PC-9 (cell line): ENCODE measurements around the gene CHD8. TPM values are rescaled to one million over a fixed set of nuclear protein-coding genes. Genes with fewer than 3 reads are reported as not detected.

Source experiments
- BruUV-seq: library from RNA; stranded (reverse); fragments of 400-500 nt; replicated peaks from 2 replicates; lab custom pipeline; 2021; lab: Mats Ljungman, UMichigan
- CTCF ChIA-PET: fragments of 300-600 bp; sonication (Branson Sonifier 250); formaldehyde crosslinking; loops from one replicate; lab custom pipeline; 2022; ENCODE audit warnings: antibody characterized with exemption; lab: Charles Lee
- POLR2A ChIA-PET: fragments of 300-600 bp; sonication (Branson Sonifier 250); formaldehyde crosslinking; loops from one replicate; lab custom pipeline; 2022; ENCODE audit warnings: antibody characterized with exemption; ENCODE audit not compliant: unreplicated experiment; lab: Charles Lee
- DNase-seq, 2 experiments: peaks; one replicate each; pipeline versions ENCODE4 v3.0.0 to v3.0.0-alpha.2; 2015 to 2022; ENCODE audit warnings: mixed read lengths in 1 of 2
- H2AFZ ChIP-seq: fragments of 200-600 bp; sonication (generic); 2 replicates; pipeline ENCODE4 v1.8.1; 2017; ENCODE audit warnings: antibody characterized with exemption
- H3F3A ChIP-seq: fragments of 200-600 bp; sonication (generic); 2 replicates; pipeline ENCODE4 v1.8.1; 2017; ENCODE audit warnings: antibody characterized with exemption, mild to moderate bottlenecking, low read depth; ENCODE audit not compliant: insufficient read depth
- H3K27ac ChIP-seq: fragments of 200-600 bp; sonication (generic); 2 replicates; pipeline ENCODE4 v1.6.1; 2016; ENCODE audit warnings: mixed run types
- H3K27me3 ChIP-seq: fragments of 200-600 bp; sonication (generic); 2 replicates; pipeline ENCODE4 v1.6.1; 2016; ENCODE audit warnings: low read depth, mixed run types; ENCODE audit not compliant: insufficient read depth
- H3K36me3 ChIP-seq: fragments of 200-600 bp; sonication (generic); 2 replicates; pipeline ENCODE4 v1.6.1; 2016; ENCODE audit warnings: low read depth, mixed run types
- H3K4me1 ChIP-seq: fragments of 200-600 bp; sonication (generic); replicated peaks from 2 replicates; pipeline ENCODE4 v1.6.1; 2016; ENCODE audit warnings: mixed run types; ENCODE audit not compliant: insufficient read depth
- H3K4me2 ChIP-seq: fragments of 200-600 bp; sonication (generic); 2 replicates; pipeline ENCODE4 v1.6.1; 2017; ENCODE audit warnings: mixed run types
- H3K4me3 ChIP-seq: fragments of 200-600 bp; sonication (generic); 2 replicates; pipeline ENCODE4 v1.6.1; 2016; ENCODE audit warnings: mixed run types
- H3K79me2 ChIP-seq: fragments of 200-600 bp; sonication (generic); 2 replicates; pipeline ENCODE4 v1.6.1; 2017; ENCODE audit warnings: low read depth, mixed run types
- H3K9me2 ChIP-seq: fragments of 200-600 bp; sonication (generic); 2 replicates; pipeline ENCODE4 v1.8.1; 2017; ENCODE audit warnings: mild to moderate bottlenecking; ENCODE audit not compliant: insufficient read depth
- H3K9me3 ChIP-seq: fragments of 200-600 bp; sonication (generic); 2 replicates; pipeline ENCODE4 v1.8.1; 2016; ENCODE audit warnings: low read depth; ENCODE audit not compliant: insufficient read depth
- H4K20me1 ChIP-seq: fragments of 200-600 bp; sonication (generic); 2 replicates; pipeline ENCODE4 v1.8.1; 2017; ENCODE audit not compliant: insufficient read depth
- EZH2 ChIP-seq: fragments of 200-600 bp; sonication (generic); IDR thresholded peaks from 2 replicates; pipeline ENCODE4 v1.8.0; 2017; ENCODE audit warnings: antibody characterized with exemption, low read depth
- intact Hi-C: fragments of 100-400 bp; cut with micrococcal nuclease; formaldehyde crosslinking; loops from one replicate; pipeline ENCODE4 v1.10.0; 2022; ENCODE audit not compliant: unreplicated experiment
- total RNA-seq: library from RNA; stranded (reverse); gene quantifications from 2 replicates; pipeline ENCODE4 v1.2.3, GENCODE V29; 2021
- TF ChIP-seq, protein P1 (sequence below): fragments of 200-600 bp; sonication (generic); conservative IDR thresholded peaks from 2 replicates; pipeline ENCODE4 v1.6.1; 2017; ENCODE audit warnings: mixed run types, antibody characterized with exemption, mild to moderate bottlenecking, moderate library complexity

CHD8 gene
- total RNA-seq, 1 experiment from 2014 or later = 57.3 TPM

DNA sequence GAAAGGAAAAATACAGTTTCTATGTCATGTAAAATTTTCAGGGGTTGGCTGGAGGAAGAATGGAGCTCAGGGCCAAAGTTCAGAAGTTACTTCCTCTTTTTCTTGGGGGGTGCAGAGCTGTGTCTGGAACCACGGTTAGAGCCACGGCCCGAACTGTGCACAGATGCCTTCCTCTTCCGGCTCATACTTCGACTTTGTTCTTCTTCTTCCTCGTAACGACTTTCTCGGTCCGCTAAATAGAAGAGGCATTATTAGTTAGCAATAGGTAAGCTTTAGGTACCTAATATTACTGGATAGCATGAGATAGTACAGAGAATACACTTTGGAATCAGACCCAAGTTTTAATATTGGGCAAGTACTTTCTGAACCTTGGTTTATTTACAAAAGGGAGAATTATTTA lies 103.3 kb downstream of the CHD8 start:
- no peaks in the 10 kb centered on the region for H3K9me3 ChIP-seq
- no peak overlapping the region for H2AFZ ChIP-seq
- H3K36me3 ChIP-seq = peaks cover 6% of the 10 kb centered on the region; the same call in 1 of the 2 replicates
- ChIA-PET CTCF (no interaction called here), POLR2A (no interaction called here)
- no peaks in the 10 kb centered on the region for H3K4me1 ChIP-seq
- H3F3A ChIP-seq = peaks cover 4% of the 10 kb centered on the region; the same call in 1 of the 2 replicates
- H3K79me2 ChIP-seq = no peaks in the 10 kb centered on the region
- H3K4me3 ChIP-seq = no peak overlapping the region
- no peak for DNase-seq
- intact Hi-C loops = no loop called here
- H3K9me2 ChIP-seq = no peaks in the 10 kb centered on the region
- H4K20me1 ChIP-seq = no peaks in the 10 kb centered on the region
- H3K27ac ChIP-seq = no peak overlapping the region
- TSS peak; percentile 7 for BruUV-seq
- no peaks in the 10 kb centered on the region for H3K27me3 ChIP-seq
- TF ChIP-seq, protein P1, sequence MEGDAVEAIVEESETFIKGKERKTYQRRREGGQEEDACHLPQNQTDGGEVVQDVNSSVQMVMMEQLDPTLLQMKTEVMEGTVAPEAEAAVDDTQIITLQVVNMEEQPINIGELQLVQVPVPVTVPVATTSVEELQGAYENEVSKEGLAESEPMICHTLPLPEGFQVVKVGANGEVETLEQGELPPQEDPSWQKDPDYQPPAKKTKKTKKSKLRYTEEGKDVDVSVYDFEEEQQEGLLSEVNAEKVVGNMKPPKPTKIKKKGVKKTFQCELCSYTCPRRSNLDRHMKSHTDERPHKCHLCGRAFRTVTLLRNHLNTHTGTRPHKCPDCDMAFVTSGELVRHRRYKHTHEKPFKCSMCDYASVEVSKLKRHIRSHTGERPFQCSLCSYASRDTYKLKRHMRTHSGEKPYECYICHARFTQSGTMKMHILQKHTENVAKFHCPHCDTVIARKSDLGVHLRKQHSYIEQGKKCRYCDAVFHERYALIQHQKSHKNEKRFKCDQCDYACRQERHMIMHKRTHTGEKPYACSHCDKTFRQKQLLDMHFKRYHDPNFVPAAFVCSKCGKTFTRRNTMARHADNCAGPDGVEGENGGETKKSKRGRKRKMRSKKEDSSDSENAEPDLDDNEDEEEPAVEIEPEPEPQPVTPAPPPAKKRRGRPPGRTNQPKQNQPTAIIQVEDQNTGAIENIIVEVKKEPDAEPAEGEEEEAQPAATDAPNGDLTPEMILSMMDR = no peak
- no peak for TF ChIP-seq EZH2
- no peak overlapping the region for H3K4me2 ChIP-seq

DNA sequence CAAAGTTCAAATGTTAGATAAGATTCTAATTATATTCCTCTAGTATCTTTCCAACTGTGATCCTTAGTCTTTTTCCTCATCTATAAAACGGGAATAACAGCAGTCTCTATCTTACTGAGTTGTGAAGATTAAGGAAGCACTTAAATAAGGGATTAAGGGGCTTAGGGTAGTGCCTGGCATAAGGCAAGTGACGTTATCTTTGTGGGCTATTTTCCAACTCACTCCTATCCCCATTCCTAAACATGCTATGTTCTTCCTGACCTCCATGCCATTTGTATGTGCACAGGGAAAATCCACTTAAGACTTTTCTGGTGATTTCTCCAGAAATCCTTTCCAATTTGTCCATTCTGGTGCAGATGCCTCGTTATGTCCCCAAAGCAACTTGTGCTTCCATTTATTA lies 105.4 kb downstream of the CHD8 start:
- TF ChIP-seq, protein P1 = no peak
- no peak for TF ChIP-seq EZH2
- H3K9me2 ChIP-seq = no peaks in the 10 kb centered on the region
- ChIA-PET CTCF (no interaction called here), POLR2A (no interaction called here)
- H3K4me2 ChIP-seq = no peak overlapping the region
- intact Hi-C loops = no loop called here
- no peaks in the 10 kb centered on the region for H3K4me1 ChIP-seq
- H3K79me2 ChIP-seq = no peaks in the 10 kb centered on the region
- H3K27ac ChIP-seq = no peak overlapping the region
- no peaks in the 10 kb centered on the region for H4K20me1 ChIP-seq
- BruUV-seq = no TSS peak
- no peak overlapping the region for H3K4me3 ChIP-seq
- 0 out of 2 replicates have a peak, but pooled peaks cover 6% of the 10 kb centered on the region for H3K36me3 ChIP-seq
- no peak for DNase-seq
- H3F3A ChIP-seq = peaks cover 4% of the 10 kb centered on the region; the same call in 1 of the 2 replicates
- H3K9me3 ChIP-seq = no peaks in the 10 kb centered on the region
- H2AFZ ChIP-seq = no peak overlapping the region
- no peaks in the 10 kb centered on the region for H3K27me3 ChIP-seq

DNA sequence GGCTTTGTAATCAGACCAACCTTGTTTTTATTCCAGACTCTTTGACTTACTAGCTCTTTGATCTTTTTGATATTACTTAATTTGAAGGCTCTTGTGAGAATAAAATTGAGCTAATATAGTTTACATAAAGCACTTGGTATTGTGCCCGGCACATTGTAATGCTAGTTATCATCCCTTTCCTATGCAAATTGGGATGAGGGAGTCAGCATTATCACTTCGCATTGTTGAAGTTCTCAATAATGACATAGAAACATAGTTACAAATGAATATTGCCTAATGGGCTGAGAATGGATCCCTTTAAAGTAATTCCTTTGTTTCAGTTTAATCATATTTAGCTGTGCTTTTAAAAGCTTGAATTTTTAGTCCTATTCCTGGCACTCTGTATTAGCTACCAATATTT lies 108.7 kb downstream of the CHD8 start:
- no peak overlapping the region for H3K4me2 ChIP-seq
- no peak for DNase-seq
- no peaks in the 10 kb centered on the region for H3K79me2 ChIP-seq
- no peaks in the 10 kb centered on the region for H3K9me3 ChIP-seq
- CTCF ChIA-PET = no interaction called here
- no peaks in the 10 kb centered on the region for H4K20me1 ChIP-seq
- no peak overlapping the region for H2AFZ ChIP-seq
- intact Hi-C loops = no loop called here
- H3K27ac ChIP-seq = no peak overlapping the region
- no peaks in the 10 kb centered on the region for H3K27me3 ChIP-seq
- no peak overlapping the region for H3K4me3 ChIP-seq
- no peaks in the 10 kb centered on the region for H3K4me1 ChIP-seq
- POLR2A ChIA-PET = interaction anchor here (0.7 kb wide), 1 partner anchor 91 kb away, joined by 5 read pairs; no protein-coding TSS in a partner anchor
- H3F3A ChIP-seq = peaks cover 4% of the 10 kb centered on the region; the same call in 1 of the 2 replicates
- H3K9me2 ChIP-seq = no peaks in the 10 kb centered on the region
- TF ChIP-seq, protein P1 = no peak
- TF ChIP-seq EZH2 = no peak
- no peaks in the 10 kb centered on the region for H3K36me3 ChIP-seq
- no TSS peak for BruUV-seq
